GM12878 (cell line): Measurements from ENCODE around the gene OGDHL. TPM values are rescaled to one million over a fixed set of nuclear protein-coding genes. Genes with fewer than 3 reads are reported as not detected.

Experiments
- ATAC-seq: fragments of 200-7000 bp; cut with Tn5 transposase; 3 replicates; pipeline ENCODE4 v1.9.1; 2020; ENCODE audit warnings: mild to moderate bottlenecking, moderate library complexity
- BruUV-seq: library from RNA; stranded (reverse); fragments of 400-500 nt; replicated peaks from 2 replicates; lab custom pipeline; 2021; lab: Mats Ljungman, UMichigan
- CTCF ChIA-PET: fragments of 300-600 bp; sonication (Branson Sonifier 250); formaldehyde crosslinking; extraction: SDS; loops from one replicate; lab custom pipeline; 2021; ENCODE audit warnings: inconsistent platforms; lab: Yijun Ruan, JAX
- POLR2A ChIA-PET: fragments of 350-600 bp; formaldehyde crosslinking; extraction: SDS; loops from one replicate; lab custom pipeline; 2021; ENCODE audit warnings: inconsistent platforms; lab: Charles Lee
- RAD21 ChIA-PET: fragments of 300-600 bp; sonication (Branson Sonifier 250); formaldehyde crosslinking; loops from one replicate; lab custom pipeline; 2023; ENCODE audit warnings: antibody characterized with exemption; ENCODE audit not compliant: unreplicated experiment; lab: Charles Lee
- SMC1A ChIA-PET: fragments of 300-600 bp; sonication (Branson Sonifier 250); formaldehyde crosslinking; loops from one replicate; lab custom pipeline; 2023; ENCODE audit not compliant: unreplicated experiment, uncharacterized antibody; lab: Charles Lee
- DNase-seq: peaks from one replicate; pipeline ENCODE4 v3.0.0-alpha.2; 2011; ENCODE audit warnings: low read depth, low spot score
- FAIRE-seq: peaks from 3 replicates; lab custom pipeline; 2011; peaks lifted over from hg19 to GRCh38; lab: Jason Lieb, UNC
- H2AFZ ChIP-seq: 2 replicates; pipeline ENCODE4 v1.6.0; 2011; ENCODE audit warnings: low read depth, low read length, control low read depth; ENCODE audit not compliant: control insufficient read depth
- H3K27ac ChIP-seq: 2 replicates; pipeline ENCODE4 v1.5.1; 2011; ENCODE audit warnings: control low read depth; ENCODE audit not compliant: control insufficient read depth, insufficient read depth
- H3K27me3 ChIP-seq, 2 experiments: replicated peaks in 1 of 2; 2 replicates each; pipeline versions ENCODE4 v1.6.0 to v1.6.1; 2011; ENCODE audit warnings: low read length in 1 of 2; ENCODE audit not compliant: control insufficient read depth in 2 of 2, insufficient read depth in 2 of 2
- H3K36me3 ChIP-seq, 2 experiments: 2 replicates each; pipeline ENCODE4 v1.5.1; 2011; ENCODE audit warnings: low read length in 1 of 2; ENCODE audit not compliant: control insufficient read depth in 2 of 2, insufficient read depth in 2 of 2
- H3K4me1 ChIP-seq: 2 replicates; pipeline ENCODE4 v1.6.1; 2011; ENCODE audit warnings: mild to moderate bottlenecking, low read length, moderate library complexity, mixed read lengths; ENCODE audit not compliant: control insufficient read depth, insufficient read depth
- H3K4me2 ChIP-seq: 2 replicates; pipeline ENCODE4 v1.6.0; 2011; ENCODE audit warnings: control low read depth; ENCODE audit not compliant: control insufficient read depth, insufficient read depth
- H3K4me3 ChIP-seq: fragments of 200-600 bp; sonication (generic); 2 replicates; pipeline ENCODE4 v1.5.1; 2016
- H3K79me2 ChIP-seq: 2 replicates; pipeline ENCODE4 v1.6.0; 2011; ENCODE audit warnings: low read length; ENCODE audit not compliant: control insufficient read depth, insufficient read depth
- H3K9ac ChIP-seq: 2 replicates; pipeline ENCODE4 v1.8.0; 2011; ENCODE audit warnings: low read length, control low read depth, mixed read lengths; ENCODE audit not compliant: control insufficient read depth, insufficient read depth
- H3K9me3 ChIP-seq: replicated peaks from 3 replicates; pipeline ENCODE4 v1.5.1; 2011; ENCODE audit warnings: mild to moderate bottlenecking, low read length; ENCODE audit not compliant: control insufficient read depth, insufficient read depth
- H4K20me1 ChIP-seq: 2 replicates; pipeline ENCODE4 v1.6.0; 2011; ENCODE audit not compliant: control insufficient read depth, insufficient read depth
- CBX3 ChIP-seq: fragments of 200-600 bp; sonication (generic); IDR thresholded peaks from 2 replicates; pipeline ENCODE4 v1.6.1; 2016; ENCODE audit warnings: low read depth, borderline replicate concordance
- CBX5 ChIP-seq: sonication (generic); IDR thresholded peaks from 2 replicates; pipeline ENCODE4 v1.6.1; 2016; ENCODE audit warnings: low read depth, moderate library complexity, mild to moderate bottlenecking, inconsistent platforms
- E2F4 ChIP-seq: IDR thresholded peaks from 2 replicates; pipeline ENCODE4 v1.6.1; 2012; ENCODE audit warnings: low read depth, low read length, improper control_type of control experiment
- EGR1 ChIP-seq, 2 experiments: IDR thresholded peaks; 1 replicate in 1 of 2; 2 replicates in 1 of 2; pipeline ENCODE4 v1.6.1; 2011 to 2012; ENCODE audit warnings: low read depth in 2 of 2, low read length in 2 of 2, borderline replicate concordance in 1 of 2, mild to moderate bottlenecking in 1 of 2, moderate library complexity in 1 of 2
- FOXM1 ChIP-seq: IDR thresholded peaks from 2 replicates; pipeline ENCODE4 v1.6.1; 2012; ENCODE audit warnings: low read depth, mild to moderate bottlenecking, inconsistent platforms, low read length, moderate library complexity
- IKZF1 ChIP-seq: fragments of 450-650 bp; conservative IDR thresholded peaks from 2 replicates; pipeline ENCODE4 v1.6.1; 2017; ENCODE audit warnings: antibody characterized with exemption, mild to moderate bottlenecking
- JUNB ChIP-seq: IDR thresholded peaks from 2 replicates; pipeline ENCODE4 v1.6.1; 2016; ENCODE audit warnings: antibody characterized with exemption, mild to moderate bottlenecking
- JUND ChIP-seq: IDR thresholded peaks from 2 replicates; pipeline ENCODE4 v1.6.1; 2012; ENCODE audit warnings: low read depth, mild to moderate bottlenecking, low read length, improper control_type of control experiment, moderate library complexity
- KLF5 ChIP-seq: fragments of 450-650 bp; IDR thresholded peaks from 2 replicates; pipeline ENCODE4 v1.6.1; 2014; ENCODE audit warnings: mild to moderate bottlenecking; ENCODE audit not compliant: partially characterized antibody
- MEF2A ChIP-seq: IDR thresholded peaks from 2 replicates; pipeline ENCODE4 v1.6.1; 2011; ENCODE audit warnings: low read depth, mild to moderate bottlenecking, low read length, moderate library complexity; ENCODE audit not compliant: insufficient read depth
- NFYA ChIP-seq: IDR thresholded peaks from 2 replicates; pipeline ENCODE4 v1.6.1; 2011; ENCODE audit warnings: low read depth, mild to moderate bottlenecking, low read length, improper control_type of control experiment, borderline replicate concordance
- NFYB ChIP-seq: IDR thresholded peaks from 2 replicates; pipeline ENCODE4 v1.6.1; 2011; ENCODE audit warnings: low read depth, mild to moderate bottlenecking, low read length, improper control_type of control experiment, moderate library complexity; ENCODE audit not compliant: insufficient read depth
- NRF1 ChIP-seq: conservative IDR thresholded peaks from 2 replicates; pipeline ENCODE4 v1.6.1; 2011; ENCODE audit warnings: mild to moderate bottlenecking, low read depth, low read length, improper control_type of control experiment
- PAX5 ChIP-seq: IDR thresholded peaks from 2 replicates; pipeline ENCODE4 v1.6.1; 2011; ENCODE audit warnings: low read depth, low read length, borderline replicate concordance
- SMAD1 ChIP-seq: fragments of 450-650 bp; IDR thresholded peaks from 2 replicates; pipeline ENCODE4 v1.6.1; 2018; ENCODE audit warnings: mild to moderate bottlenecking, low read depth; ENCODE audit not compliant: partially characterized antibody
- SP1 ChIP-seq: IDR thresholded peaks from one replicate; pipeline ENCODE4 v1.6.1; 2011; ENCODE audit warnings: low read depth, low read length
- ZNF207 ChIP-seq: fragments of 450-650 bp; IDR thresholded peaks from 2 replicates; pipeline ENCODE4 v1.6.1; 2014; ENCODE audit warnings: antibody characterized with exemption, mild to moderate bottlenecking, borderline replicate concordance
- WGBS: methylation state at CpG from one replicate; pipeline ENCODE4 v1.1.6; 2016; ENCODE audit warnings: low lambda C conversion rate; ENCODE audit not compliant: insufficient replicate concordance, insufficient coverage; ENCODE audit errors: missing lambda C conversion rate; 5-methylcytosine and 5-hydroxymethylcytosine counted together
- in situ Hi-C: fragments of 300-500 bp; cut with MboI; formaldehyde crosslinking; loops from 9 replicates; pipeline ENCODE4 v1.14.3; 2018; ENCODE audit warnings: mixed read lengths
- intact Hi-C: fragments of 100-400 bp; cut with micrococcal nuclease; formaldehyde crosslinking; loops from one replicate; pipeline ENCODE4 v1.14.2; 2022; ENCODE audit not compliant: unreplicated experiment
- polyA plus RNA-seq, 11 experiments: library from polyadenylated mRNA; depleted of rRNA in 4 of 11; unstranded in 6 of 11; stranded (reverse) in 5 of 11; fragments of >200 nt; fragmentation: Nextera tagmentation in 4 of 11; fragmentation: Illumina TruSeq in 1 of 11; extraction: Ambion mirVana in 4 of 11; extraction: Trizol in 1 of 11; gene quantifications; 1 replicate in 1 of 11; 2 replicates in 10 of 11; pipeline versions ENCODE4 v1.2.1 to v1.2.3, GENCODE V29; 2011 to 2016; ENCODE audit warnings: inconsistent platforms in 2 of 11, missing spikeins in 2 of 11, low read depth in 1 of 11
- total RNA-seq, 4 experiments: library from RNA; depleted of rRNA in 3 of 4; stranded (reverse); fragments of >200 nt in 3 of 4; fragmentation: Illumina TruSeq in 1 of 4; extraction: Trizol in 1 of 4; gene quantifications; 2 replicates each; pipeline versions ENCODE4 v1.2.1 to v1.2.3, GENCODE V29; 2013 to 2021
- TF ChIP-seq, protein P1 (sequence below): fragments of 450-650 bp; IDR thresholded peaks from 2 replicates; pipeline ENCODE4 v1.6.1; 2017; ENCODE audit warnings: mild to moderate bottlenecking, moderate library complexity

The OGDHL gene
- total and polyA plus RNA-seq, 10 of the 15 experiments (the other 5 are each of a cell fraction or from before 2014, with no cell fraction given) = 0.02 to 13.3 (median 0.34) TPM

DNA sequence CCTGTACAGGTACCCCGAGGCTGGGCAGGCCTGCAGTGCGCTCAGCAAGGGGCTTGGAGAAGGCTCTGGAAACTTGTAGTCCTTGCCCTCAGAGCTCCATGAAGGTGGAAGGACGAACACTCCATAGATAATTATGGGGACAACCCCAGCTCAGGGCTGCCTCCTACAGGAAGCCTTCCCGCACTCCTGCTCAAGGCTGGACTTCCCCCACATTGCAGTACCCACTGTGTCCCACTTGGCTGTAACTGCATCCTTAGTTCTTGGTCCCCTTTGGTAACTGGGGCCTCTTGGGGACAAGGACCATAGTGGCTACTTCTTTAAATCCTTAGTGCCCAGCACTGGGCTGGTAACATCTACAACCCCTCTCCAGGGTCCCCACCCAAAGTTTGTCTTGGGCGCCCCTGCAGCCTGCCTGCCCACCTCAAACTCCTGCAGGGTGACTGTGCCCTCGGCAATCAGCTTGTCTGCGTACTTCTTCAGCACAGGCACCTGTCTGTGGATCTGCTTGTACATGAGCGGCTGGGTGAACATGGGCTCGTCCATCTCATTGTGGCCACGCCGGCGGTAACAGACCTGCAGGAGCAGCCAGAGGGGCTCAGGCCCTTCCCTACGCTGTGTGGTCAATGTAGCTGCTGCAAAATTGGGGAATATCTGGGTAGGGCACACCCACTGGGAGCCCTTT lies 17.1 kb downstream of the OGDHL start:
- no peak overlapping the region for H3K27ac ChIP-seq
- ChIA-PET SMC1A (no interaction called here), POLR2A (no interaction called here), RAD21 (no interaction called here), CTCF (no interaction called here)
- DNase-seq = no peak
- intact Hi-C loops = no loop called here
- no peak overlapping the region for H3K4me2 ChIP-seq
- no peaks in the 10 kb centered on the region for H3K4me1 ChIP-seq
- in situ Hi-C loops = no loop called here
- H3K9ac ChIP-seq = no peak overlapping the region
- no peaks in the 10 kb centered on the region for H3K79me2 ChIP-seq
- no peak overlapping the region for H2AFZ ChIP-seq
- TF ChIP-seq MEF2A (no peak), CBX5 (no peak), NFYA (no peak), JUNB (no peak), EGR1 (IDR thresholded peaks at IDR 0.05; ENCODE audit: borderline replicate concordance in 1 of 2, low read depth in 2 of 2, low read length in 2 of 2) (no peak), PAX5 (no peak), KLF5 (no peak), IKZF1 (no peak), ZNF207 (no peak), E2F4 (no peak), NFYB (no peak), JUND (no peak), NRF1 (no peak), CBX3 (no peak), SP1 (no peak), FOXM1 (no peak), SMAD1 (no peak)
- TF ChIP-seq, protein P1, sequence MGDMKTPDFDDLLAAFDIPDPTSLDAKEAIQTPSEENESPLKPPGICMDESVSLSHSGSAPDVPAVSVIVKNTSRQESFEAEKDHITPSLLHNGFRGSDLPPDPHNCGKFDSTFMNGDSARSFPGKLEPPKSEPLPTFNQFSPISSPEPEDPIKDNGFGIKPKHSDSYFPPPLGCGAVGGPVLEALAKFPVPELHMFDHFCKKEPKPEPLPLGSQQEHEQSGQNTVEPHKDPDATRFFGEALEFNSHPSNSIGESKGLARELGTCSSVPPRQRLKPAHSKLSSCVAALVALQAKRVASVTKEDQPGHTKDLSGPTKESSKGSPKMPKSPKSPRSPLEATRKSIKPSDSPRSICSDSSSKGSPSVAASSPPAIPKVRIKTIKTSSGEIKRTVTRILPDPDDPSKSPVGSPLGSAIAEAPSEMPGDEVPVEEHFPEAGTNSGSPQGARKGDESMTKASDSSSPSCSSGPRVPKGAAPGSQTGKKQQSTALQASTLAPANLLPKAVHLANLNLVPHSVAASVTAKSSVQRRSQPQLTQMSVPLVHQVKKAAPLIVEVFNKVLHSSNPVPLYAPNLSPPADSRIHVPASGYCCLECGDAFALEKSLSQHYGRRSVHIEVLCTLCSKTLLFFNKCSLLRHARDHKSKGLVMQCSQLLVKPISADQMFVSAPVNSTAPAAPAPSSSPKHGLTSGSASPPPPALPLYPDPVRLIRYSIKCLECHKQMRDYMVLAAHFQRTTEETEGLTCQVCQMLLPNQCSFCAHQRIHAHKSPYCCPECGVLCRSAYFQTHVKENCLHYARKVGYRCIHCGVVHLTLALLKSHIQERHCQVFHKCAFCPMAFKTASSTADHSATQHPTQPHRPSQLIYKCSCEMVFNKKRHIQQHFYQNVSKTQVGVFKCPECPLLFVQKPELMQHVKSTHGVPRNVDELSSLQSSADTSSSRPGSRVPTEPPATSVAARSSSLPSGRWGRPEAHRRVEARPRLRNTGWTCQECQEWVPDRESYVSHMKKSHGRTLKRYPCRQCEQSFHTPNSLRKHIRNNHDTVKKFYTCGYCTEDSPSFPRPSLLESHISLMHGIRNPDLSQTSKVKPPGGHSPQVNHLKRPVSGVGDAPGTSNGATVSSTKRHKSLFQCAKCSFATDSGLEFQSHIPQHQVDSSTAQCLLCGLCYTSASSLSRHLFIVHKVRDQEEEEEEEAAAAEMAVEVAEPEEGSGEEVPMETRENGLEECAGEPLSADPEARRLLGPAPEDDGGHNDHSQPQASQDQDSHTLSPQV = no peak
- no peak overlapping the region for H3K4me3 ChIP-seq
- no peaks in the 10 kb centered on the region for H3K36me3 ChIP-seq
- 52% methylated on average over 13 of the region's 13 CpGs for WGBS
- H3K9me3 ChIP-seq = no peaks in the 10 kb centered on the region
- ATAC-seq = no peak
- no peaks in the 10 kb centered on the region for H4K20me1 ChIP-seq
- H3K27me3 ChIP-seq = no peaks in the 10 kb centered on the region
- FAIRE-seq = no peak
- BruUV-seq = no TSS peak
